HG03108 (cell line): Measurements from ENCODE around the gene ZNF26.
"Not testable (repeated sequence)": the region's sequence is repeated elsewhere in the genome, so short reads cannot be mapped to it uniquely, and the experiment has no call there.

Experiments used
- ATAC-seq: cut with Tn5 transposase; IDR thresholded peaks from one replicate; pipeline ENCODE4 v1.9.1; 2021; ENCODE audit warnings: moderate library complexity; ENCODE audit not compliant: unreplicated experiment

The ZNF26 gene, protein sequence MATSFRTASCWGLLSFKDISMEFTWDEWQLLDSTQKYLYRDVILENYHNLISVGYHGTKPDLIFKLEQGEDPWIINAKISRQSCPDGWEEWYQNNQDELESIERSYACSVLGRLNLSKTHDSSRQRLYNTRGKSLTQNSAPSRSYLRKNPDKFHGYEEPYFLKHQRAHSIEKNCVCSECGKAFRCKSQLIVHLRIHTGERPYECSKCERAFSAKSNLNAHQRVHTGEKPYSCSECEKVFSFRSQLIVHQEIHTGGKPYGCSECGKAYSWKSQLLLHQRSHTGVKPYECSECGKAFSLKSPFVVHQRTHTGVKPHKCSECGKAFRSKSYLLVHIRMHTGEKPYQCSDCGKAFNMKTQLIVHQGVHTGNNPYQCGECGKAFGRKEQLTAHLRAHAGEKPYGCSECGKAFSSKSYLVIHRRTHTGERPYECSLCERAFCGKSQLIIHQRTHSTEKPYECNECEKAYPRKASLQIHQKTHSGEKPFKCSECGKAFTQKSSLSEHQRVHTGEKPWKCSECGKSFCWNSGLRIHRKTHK

DNA sequence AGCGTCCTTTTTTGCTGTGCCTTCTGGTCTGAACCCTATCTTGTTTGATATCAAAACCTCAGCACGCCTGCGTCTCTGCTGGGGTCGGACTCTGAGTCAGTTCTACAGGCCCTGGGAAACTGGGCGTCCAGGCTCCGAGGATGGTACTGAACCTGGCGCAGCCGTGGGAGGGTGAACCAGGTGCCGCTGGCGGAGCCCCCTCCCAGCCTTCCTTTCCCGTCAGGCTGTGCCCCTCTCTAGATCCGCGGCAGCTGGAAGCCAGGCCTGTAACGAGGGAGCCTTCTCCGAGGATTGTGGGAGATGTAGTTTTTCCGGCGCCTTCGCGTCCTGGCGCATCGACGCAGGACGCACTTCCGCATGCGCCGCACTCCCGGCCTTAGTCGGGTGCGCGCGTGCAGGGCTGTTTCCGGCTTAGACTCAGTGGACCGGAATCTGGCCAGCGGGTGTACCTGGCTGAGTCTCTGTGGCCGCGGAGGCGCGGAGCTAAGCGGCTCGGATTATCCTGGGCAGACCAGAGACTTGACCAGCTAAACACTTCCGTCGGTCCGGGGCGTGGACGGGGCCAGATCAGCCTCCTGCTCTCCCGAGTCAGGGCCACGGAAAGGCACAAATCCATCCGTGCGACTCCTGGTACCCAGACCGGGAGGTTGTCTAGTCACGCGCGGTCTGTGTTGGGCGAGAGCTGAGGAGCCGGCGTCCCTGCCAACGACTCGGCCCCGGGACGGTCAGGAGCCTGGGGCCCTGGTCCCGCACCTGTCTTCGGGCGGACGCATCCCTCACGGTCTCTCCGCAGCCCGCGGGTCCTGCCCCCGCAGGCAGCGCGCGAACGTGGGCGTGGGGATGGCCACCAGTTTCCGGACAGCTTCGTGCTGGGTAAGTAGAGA, at the start of gene ZNF26:
ZNF26 (plus strand) TSS at position 367 of the 884 bp plus-strand sequence; CDS start at position 841, 474 bp downstream.
- peak; percentile 98 for ATAC-seq

DNA sequence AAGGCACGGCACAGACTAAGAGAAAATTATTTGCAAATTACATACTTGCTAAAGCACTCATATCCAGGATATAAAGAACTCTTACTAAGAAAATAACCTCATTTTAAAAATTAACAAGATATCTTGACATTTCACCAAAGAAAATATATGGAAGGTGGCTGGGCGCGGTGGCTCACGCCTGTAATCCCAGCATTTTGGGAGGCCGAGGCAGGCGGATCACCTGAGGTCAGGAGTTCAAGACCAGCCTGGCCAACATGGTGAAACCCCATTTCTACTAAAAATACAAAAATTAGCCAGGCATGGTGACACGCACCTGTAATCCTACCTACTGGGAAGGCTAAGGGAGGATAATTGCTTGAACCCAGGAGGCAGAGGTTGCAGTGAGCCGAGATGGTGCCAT, 49.2 kb upstream of the ZNF26 start:
- ATAC-seq: not testable (repeated sequence)

DNA sequence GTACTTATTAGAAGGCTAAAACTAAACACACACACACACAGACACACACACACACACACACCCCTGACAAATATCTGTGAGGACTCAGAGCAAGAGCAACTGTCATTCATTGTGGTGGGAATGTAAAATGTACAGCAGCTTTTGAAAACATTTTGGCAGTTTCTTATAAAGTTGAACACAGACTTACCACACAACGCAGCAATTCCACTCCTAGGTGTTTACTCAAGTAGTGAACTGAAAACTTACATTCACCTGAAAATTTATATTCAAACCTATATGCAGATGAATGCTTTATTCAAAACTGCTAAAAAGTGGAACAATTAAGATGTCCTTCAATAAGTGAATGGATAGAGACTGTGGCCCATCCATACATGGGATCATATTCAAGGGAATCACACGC, 48.7 kb upstream of the ZNF26 start:
- ATAC-seq: no peak

DNA sequence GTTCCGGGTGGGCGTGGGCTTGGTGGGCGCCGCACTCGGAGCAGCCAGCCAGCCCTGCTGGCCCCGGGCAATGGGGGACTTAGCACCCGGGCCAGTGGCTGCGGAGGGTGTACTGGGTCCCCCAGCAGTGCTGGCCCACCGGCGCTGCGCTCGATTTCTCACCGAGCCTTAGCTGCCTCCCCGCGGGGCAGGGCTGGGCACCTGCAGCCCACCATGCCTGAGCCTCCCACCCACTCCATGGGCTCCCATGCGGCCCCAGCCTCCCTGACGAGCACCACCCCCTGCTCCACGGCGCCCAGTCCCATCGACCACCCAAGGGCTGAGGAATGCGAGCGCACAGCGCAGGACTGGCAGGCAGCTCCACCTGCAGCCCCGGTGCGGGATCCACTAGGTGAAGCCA, 47.4 kb upstream of the ZNF26 start:
- ATAC-seq: not testable (repeated sequence)

DNA sequence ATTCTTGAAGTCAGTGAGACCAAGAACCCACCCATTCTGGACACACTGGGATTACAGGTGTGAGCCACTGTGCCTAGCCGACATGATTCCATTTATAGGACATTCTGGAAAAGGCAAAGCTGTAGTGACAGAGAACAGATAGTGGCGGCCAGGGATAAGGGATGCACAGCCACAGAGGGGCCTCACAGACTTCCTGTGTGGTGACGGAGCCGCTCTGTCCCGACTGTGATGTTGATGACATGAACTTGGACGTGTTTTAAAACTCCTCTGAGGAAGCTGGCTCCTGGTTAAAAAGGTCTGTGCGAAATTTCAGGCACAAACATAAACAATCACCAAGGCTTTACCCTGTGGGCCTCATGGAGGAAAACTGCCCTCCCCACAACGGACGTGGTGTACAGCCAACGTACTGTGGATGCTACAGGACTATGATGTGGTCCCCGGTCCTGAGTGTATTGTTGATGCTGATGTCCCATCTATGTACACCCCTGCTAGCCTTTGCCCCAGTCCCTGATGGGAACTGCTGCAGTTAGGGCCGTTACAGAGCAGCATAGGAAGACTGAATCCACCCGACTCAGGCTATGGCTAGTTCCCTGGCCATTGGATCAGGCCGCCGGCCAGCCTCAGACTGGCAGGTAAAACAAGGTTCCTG, 46.0 kb upstream of the ZNF26 start:
- ATAC-seq: no peak

DNA sequence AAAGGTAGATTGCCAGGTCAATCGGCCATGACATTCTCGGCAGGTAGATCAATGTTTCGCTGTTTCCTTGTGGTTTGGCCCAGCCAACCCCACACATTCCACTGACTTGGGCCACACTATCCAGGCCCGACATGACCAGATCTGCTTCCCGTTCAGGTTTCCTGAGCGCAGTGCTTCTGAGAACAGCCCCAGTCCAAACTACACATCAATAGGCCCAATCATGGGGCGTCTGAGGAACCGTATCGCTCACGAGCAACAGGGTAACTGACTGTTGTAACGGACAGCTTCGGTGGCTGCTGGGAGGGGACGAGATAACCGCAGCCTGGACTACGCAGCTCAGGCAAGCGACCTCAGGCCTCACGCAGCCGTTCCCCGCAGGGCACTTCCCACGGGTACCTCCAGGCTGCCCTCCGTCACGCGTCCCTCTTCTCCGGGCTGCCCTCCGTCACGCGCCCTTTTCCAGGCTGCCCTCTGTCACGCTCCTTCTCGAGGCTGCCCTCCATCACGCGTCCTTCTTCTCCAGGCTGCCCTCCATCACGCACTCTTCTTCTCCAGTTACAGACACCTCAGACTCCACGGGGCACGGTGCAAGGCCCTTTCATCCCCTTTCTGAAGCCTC, 44.7 kb upstream of the ZNF26 start:
- ATAC-seq: no peak

DNA sequence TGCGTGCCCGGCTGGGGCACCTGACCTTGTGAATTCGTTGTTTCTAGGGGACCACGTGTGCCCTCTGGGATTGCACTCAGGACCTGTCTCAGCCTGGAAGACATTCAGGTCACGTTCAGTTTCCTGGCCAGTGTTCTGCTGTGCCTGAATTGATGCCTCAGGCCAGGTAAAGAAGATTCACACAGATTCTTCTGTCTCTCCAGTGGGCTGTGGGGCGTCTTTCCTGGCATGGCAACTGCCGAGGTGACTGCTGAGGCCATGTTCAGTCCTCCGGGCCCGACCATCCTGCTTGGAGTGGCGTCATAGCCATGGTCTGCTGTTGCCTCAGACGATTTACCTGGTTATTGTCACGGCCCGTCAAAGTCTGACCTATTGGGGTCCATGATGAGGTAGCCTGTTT, 43.6 kb upstream of the ZNF26 start:
- no peak for ATAC-seq

DNA sequence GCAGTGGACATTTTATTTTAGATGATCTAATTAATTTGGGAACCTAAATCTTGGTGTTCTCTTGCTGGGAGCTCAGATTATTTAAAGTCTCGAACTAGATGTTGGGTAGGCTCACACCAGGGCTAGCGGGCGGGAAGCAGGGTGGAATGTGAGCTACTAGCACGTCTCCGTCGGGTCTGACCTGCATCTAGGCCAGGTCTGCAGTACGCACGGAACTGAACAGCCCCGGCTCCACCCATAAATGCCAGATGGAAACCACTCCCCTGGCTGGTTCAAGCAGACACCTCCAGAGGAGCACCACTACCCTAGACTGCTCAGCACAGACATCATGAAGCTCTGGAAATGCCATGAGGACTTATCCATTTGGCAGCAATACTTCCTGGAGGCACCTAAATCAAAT, 40.4 kb upstream of the ZNF26 start:
- no peak for ATAC-seq

DNA sequence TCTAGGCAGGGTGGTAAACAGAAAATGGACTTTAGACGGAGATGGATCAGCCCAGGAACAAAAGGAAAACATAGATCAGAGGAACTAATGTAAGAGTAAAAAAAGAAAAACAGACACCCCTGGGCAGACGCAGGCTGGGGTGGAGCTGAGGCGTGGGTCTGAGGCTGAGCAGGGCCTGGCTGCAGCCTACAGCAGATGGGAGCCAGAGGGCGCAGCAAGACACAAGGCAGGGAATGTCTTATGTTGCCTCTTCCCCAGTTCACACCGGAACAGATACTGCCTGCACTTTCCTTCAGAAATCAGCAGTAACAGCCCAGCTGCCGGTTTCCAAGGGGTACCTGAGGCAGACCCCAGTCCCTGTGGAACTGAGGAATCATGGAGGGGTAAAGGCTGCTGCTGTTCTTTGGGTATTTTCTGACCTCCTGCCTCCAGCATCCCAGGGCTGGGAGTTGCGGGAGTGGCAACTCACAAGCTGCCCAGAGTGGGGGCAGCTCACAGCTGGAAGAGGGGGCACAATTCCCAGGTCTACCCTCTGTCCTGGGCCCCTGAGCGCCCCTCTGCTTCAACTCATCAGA, 39.8 kb upstream of the ZNF26 start:
- no peak for ATAC-seq

DNA sequence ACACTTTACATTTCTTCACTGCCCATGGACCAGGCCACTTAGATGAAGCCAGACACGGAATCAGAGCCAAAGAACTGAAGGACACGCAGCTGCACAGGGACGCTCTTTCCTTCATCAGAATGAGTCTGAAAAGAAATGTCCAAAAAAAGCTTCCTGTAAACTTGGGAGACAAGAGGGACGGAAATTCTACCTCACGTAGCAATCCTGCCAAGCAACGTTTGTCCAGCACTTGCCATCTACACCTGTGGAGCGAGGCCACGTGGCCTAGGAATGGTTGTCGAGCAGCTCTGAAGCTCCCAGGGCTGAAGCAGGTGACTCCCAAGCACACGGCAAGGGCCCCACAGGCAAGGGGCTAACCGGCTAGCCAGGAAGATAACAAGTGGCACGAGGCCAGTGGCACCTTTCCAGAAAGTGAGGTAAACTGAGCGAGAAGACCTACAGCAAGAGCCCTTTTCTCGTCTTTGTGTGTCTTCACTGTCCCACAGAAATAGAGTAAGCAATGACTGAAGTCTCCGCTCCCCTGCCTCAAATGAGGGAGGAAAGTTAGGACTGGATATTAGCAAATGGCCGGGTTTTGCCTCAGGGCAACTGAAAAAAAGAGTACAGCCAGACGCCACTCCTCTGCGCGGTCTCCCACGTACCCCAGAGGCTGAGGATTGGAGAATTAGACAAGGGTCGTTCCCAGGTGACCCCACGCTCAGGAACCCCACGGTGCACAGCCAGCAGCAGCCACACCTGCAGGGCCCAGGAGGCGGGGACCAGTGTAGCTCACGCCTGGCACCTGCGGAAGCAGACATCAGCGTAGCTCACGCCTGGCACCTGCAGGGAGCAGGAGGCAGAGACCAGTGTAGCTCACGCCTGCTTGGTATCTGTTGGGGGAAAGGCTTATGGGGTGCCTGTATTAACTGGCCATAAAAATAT, 37.8 kb upstream of the ZNF26 start:
- no peak for ATAC-seq

DNA sequence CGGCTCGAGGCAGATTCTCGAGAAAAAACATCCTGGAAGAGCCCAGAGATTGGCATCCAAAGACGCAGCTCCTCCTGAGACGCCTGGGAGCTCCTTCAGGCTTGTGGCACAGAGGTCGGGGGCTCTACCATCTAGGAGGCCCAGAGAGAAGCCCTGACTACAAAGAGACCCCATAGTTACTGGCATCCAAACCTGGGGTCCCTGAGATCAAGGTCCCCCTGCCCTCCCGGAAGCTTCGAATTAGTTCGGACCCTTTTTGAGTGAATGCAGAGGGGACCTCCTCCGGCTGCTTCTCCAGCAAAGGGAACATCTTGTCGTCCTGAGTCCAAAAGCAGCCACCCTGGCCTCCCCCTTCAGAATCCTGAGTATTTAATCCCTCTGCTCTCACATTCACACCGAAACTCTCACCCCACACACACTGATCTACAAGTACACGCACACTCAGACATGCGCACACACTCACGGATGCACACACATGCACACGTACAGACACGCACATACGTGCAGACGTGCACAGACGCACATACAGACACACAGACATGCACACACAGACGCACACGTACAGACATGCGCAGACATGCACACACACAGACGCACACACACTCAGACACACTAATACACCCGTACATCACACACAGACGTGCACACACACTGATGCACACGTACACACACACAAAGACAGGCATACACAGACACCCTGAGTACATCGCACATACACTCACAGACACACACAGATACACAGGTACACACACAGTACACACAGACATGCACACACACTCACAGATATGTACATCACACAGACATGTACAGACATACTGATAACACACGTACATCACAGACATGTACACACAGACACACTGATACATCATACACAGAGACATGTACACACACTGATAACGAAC, 36.0 kb upstream of the ZNF26 start:
- ATAC-seq: no peak

DNA sequence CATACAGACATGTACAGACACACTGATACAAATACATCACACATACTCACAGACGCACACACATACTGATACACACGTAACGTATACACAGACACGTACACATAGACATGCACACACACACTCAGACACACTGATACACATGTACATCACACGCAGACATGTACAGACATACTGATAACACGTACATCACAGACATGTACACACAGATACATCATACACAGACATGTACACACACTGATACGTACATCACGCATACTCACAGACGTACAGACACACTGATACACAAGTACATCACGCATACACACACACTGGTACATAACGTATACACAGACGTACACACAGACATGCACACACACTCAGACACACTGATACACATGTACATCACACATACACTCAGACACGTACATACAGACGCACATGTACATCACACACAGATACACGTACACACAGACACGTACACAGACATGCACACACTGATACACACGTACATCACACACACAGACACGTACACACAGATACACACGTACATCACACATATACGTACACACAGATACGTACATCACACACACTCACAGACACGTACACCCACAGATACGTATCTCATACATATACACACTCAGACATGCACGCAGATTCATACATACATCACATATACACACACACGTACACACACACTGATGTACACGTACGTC, 35.2 kb upstream of the ZNF26 start:
- no peak for ATAC-seq

DNA sequence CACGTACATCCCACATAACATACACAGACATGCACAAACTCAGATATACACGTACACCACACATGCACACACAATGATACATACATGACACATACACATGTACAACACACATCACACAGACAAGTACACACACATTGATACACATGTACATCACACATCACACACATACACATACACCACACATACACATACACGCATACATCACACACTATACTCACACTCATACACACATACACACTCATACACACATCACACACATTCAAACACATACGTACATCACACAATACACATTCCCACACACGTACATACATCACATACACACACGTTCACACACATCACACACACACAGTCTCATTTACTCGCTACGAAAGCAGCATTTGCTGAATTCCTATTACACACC, 34.5 kb upstream of the ZNF26 start:
- no peak for ATAC-seq

DNA sequence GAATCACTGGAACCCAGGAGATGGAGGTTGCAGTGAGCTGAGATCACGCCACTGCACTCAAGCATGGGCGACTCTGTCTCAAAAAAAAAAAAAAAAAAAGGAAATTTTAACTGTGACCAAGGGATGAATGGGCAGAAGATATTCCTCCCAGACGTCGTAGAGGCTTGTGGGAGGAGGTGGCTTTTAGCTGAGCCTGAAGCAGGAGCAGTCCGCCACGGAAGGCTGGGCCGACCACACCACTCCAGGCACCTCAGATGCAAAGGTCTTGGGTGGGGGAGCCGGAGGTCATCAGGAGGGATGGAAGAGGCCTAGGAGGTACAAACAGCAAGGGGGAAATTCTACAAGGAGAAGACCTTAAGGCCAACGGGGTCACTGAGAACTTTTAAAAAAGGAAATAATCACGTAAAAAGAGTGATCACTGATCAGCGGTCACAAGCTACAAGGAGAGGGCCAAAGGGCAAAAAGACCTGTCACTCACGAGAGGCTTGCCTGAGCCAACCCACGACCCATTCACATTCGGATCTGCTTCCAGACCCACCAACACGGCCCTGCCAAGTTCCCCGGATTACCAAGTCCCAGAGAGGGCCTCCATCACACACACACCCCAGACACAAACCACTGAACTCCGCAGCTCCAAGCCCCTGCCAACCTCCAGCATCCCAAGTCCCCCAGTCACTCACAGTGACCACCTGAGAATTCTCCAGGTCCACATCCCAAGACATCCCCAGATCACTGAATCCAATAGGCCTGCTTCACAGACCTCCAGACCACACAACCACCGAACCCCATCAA, 33.6 kb upstream of the ZNF26 start:
- no peak for ATAC-seq

DNA sequence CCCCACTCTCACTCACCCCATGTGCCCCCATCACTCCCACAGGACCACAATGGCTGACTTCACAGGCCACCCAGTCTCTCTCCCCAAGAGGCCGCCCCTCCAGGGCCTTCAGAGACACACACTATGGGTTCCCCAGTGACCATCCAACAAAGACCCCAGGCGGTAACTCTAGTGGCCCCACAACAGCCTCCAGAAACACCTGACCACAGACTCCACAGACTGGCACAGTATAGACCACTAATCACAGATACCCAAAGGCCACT, 33.1 kb upstream of the ZNF26 start:
- no peak for ATAC-seq

DNA sequence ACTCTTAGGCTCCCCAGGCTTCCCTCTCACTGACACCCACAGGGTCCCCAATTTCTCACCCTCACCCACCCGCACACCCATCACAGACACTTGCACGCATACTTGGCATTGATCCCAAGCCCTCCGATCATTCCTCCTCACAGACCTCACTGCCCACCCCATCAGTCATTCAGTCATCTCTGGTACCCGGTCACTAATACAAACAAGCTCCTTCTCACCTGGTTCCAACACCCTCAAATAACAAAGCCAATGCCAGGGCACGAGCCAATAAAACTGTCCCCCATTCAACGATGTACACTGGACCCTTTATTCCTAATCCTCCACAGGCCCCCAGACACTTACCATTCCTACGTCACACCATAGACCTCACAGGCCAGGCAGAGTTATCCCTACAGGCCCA, 32.4 kb upstream of the ZNF26 start:
- ATAC-seq: no peak

DNA sequence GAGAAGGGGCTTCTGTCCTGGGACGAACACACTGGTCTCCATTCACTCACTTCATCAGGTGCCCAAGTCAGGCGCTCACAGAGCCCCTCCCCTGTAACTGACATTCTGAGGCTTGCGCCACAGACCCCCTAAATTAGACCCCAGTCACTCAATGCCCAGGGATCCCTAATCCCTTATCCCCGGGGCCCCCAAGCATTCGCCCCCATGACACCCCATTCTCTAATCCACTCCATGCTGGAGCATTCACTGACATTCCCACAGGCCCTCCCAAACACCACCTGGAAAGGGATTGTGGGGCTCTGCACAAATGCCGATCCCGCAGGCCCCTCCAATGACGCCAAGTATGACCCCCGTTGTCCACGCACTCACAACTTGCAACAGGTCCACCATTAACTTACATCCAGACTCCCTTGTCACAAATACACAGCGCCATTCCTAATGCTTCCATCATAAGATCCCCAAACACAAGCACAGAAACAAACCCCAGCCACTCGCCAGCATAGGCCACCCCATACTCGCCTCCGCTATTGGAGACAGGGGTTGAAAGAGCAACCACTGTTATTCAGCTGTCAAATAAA, 31.6 kb upstream of the ZNF26 start:
- ATAC-seq: no peak
